ENCODE measurements around the gene ECE2.

DNA sequence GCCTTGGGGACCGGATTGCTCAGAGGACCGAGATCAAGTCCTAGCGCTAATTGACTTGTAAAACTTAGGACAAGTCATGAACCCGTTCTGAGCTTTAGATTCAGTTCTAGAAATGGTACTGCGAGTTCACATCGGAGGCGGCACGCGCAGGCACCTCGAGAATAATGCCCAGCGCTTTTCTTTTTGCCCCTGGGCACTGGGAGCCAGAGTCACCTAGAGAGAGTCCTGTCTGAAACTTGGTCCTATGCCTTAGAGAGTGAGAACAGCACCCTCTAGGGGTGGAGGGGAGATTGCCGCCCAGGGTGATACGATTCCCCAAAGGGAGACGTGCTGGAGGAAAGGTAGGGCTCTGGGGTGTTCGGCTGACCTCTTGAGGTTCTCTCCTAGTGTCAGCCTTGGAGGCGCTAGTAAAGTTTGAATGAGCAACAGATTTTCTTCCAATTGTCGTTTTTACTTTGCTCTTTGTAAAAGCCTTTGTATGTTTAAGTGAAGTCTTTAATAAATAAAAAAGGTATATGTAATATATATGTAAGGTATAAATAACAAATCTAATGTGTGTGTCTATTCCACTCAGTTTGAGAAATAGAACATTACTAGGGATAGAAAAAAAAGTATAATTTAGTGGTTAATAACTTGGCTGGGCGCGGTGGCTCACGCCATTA is 25.5 kb upstream of the ECE2 start:
- TF ChIP-seq, protein P1, sequence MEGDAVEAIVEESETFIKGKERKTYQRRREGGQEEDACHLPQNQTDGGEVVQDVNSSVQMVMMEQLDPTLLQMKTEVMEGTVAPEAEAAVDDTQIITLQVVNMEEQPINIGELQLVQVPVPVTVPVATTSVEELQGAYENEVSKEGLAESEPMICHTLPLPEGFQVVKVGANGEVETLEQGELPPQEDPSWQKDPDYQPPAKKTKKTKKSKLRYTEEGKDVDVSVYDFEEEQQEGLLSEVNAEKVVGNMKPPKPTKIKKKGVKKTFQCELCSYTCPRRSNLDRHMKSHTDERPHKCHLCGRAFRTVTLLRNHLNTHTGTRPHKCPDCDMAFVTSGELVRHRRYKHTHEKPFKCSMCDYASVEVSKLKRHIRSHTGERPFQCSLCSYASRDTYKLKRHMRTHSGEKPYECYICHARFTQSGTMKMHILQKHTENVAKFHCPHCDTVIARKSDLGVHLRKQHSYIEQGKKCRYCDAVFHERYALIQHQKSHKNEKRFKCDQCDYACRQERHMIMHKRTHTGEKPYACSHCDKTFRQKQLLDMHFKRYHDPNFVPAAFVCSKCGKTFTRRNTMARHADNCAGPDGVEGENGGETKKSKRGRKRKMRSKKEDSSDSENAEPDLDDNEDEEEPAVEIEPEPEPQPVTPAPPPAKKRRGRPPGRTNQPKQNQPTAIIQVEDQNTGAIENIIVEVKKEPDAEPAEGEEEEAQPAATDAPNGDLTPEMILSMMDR (IDR thresholded peaks at IDR 0.05), result peak; percentile 89
- TF ChIP-seq POLR2AphosphoS5 (IDR thresholded peaks at IDR 0.05; ENCODE audit: low read depth, low read length) (no peak), TAF1 (IDR thresholded peaks at IDR 0.05; ENCODE audit: borderline replicate concordance, low read depth, low read length) (no peak), TCF12 (IDR thresholded peaks at IDR 0.05) (no peak), MXI1 (IDR thresholded peaks at IDR 0.05; ENCODE audit: low read depth, low read length) (peak; percentile 51; the same call in 1 of the 2 replicates), GABPA (IDR thresholded peaks at IDR 0.05; ENCODE audit: low read depth) (no peak), ELF1 (IDR thresholded peaks at IDR 0.05) (no peak), RAD21 (IDR thresholded peaks at IDR 0.05; ENCODE audit: low read length) (peak; percentile 79), EP300 (IDR thresholded peaks at IDR 0.05; ENCODE audit: borderline replicate concordance in 1 of 2, low read depth in 1 of 2, low read length in 1 of 2) (no peak), CHD2 (IDR thresholded peaks at IDR 0.05; ENCODE audit: low read length, partially characterized antibody) (peak; percentile 33), FOSL2 (IDR thresholded peaks at IDR 0.05; ENCODE audit: borderline replicate concordance, low read depth) (no peak), RCOR1 (IDR thresholded peaks at IDR 0.05; ENCODE audit: low read length) (peak; percentile 50; the same call in 1 of the 2 replicates)
- TF ChIP-seq, protein P2, sequence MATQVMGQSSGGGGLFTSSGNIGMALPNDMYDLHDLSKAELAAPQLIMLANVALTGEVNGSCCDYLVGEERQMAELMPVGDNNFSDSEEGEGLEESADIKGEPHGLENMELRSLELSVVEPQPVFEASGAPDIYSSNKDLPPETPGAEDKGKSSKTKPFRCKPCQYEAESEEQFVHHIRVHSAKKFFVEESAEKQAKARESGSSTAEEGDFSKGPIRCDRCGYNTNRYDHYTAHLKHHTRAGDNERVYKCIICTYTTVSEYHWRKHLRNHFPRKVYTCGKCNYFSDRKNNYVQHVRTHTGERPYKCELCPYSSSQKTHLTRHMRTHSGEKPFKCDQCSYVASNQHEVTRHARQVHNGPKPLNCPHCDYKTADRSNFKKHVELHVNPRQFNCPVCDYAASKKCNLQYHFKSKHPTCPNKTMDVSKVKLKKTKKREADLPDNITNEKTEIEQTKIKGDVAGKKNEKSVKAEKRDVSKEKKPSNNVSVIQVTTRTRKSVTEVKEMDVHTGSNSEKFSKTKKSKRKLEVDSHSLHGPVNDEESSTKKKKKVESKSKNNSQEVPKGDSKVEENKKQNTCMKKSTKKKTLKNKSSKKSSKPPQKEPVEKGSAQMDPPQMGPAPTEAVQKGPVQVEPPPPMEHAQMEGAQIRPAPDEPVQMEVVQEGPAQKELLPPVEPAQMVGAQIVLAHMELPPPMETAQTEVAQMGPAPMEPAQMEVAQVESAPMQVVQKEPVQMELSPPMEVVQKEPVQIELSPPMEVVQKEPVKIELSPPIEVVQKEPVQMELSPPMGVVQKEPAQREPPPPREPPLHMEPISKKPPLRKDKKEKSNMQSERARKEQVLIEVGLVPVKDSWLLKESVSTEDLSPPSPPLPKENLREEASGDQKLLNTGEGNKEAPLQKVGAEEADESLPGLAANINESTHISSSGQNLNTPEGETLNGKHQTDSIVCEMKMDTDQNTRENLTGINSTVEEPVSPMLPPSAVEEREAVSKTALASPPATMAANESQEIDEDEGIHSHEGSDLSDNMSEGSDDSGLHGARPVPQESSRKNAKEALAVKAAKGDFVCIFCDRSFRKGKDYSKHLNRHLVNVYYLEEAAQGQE (IDR thresholded peaks at IDR 0.05; ENCODE audit: low read depth, low read length), result 0 out of 2 replicates have a peak, but pooled peaks have one; percentile 23
- TF ChIP-seq, protein P3, sequence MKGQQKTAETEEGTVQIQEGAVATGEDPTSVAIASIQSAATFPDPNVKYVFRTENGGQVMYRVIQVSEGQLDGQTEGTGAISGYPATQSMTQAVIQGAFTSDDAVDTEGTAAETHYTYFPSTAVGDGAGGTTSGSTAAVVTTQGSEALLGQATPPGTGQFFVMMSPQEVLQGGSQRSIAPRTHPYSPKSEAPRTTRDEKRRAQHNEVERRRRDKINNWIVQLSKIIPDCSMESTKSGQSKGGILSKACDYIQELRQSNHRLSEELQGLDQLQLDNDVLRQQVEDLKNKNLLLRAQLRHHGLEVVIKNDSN (IDR thresholded peaks at IDR 0.05; ENCODE audit: borderline replicate concordance, low read depth), result no peak

Measured in SK-N-SH (cell line).